HG03175 (cell line): ENCODE results near the gene SIVA1.

ENCODE experiments used
- ATAC-seq: cut with Tn5 transposase; IDR thresholded peaks from one replicate; pipeline ENCODE4 v1.9.1; 2021; ENCODE audit warnings: mild to moderate bottlenecking, moderate library complexity; ENCODE audit not compliant: unreplicated experiment

SIVA1 gene

DNA sequence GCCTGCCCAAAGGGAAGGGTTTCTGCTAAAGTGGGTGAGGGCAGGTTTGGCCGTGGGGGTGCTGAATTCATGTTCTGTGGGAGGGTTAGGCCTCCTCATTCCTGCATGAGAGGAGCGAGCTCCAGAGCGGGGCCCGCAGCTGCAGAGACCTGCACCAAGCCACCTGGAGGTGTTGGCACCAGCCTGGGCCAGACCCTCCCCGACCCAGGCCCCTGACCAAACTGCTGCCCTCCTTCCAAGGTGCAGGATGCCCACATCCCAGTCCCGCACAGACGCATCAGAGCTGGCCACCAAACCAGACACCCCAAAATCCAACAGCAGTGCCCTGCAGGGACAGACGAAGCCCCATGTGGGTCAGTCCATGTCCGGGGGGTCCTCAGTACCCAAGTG lies 18.4 kb upstream of the SIVA1 start:
- no peak for ATAC-seq

DNA sequence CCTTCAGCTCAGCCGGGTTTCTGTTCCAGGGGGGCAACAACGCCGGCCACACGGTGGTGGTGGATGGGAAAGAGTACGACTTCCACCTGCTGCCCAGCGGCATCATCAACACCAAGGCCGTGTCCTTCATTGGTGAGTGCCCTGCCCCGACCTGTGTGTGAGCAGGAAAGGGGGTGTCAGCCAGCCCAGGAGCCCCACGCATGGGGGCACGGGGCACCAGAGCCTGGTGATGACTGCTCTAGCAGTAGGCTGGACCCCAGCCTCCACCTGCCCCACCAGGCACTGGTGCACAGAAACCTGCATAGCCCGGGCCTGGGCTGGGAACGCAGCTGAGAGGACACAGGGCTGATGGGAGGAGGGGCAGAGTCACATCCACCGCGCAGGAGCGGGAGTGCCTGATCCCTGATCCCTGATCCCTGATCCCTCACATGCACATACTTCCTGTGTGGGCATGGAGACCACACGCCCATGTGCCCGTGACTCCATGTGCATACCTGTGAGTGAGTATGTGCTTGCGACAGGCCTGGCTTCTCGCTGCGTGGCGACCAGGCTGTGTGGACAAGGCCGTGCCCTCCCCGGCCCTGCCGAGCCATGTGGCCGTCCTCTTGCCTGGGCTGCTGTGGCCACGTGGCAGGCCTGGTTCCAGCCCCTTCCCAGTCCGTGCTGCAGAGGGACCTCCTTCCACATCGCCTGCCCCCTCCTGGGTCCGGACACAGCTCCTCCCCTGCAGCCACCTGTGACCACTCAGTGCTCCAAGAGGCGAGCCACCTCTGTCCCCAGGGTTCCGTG lies 17.8 kb upstream of the SIVA1 start:
- ATAC-seq: no peak

DNA sequence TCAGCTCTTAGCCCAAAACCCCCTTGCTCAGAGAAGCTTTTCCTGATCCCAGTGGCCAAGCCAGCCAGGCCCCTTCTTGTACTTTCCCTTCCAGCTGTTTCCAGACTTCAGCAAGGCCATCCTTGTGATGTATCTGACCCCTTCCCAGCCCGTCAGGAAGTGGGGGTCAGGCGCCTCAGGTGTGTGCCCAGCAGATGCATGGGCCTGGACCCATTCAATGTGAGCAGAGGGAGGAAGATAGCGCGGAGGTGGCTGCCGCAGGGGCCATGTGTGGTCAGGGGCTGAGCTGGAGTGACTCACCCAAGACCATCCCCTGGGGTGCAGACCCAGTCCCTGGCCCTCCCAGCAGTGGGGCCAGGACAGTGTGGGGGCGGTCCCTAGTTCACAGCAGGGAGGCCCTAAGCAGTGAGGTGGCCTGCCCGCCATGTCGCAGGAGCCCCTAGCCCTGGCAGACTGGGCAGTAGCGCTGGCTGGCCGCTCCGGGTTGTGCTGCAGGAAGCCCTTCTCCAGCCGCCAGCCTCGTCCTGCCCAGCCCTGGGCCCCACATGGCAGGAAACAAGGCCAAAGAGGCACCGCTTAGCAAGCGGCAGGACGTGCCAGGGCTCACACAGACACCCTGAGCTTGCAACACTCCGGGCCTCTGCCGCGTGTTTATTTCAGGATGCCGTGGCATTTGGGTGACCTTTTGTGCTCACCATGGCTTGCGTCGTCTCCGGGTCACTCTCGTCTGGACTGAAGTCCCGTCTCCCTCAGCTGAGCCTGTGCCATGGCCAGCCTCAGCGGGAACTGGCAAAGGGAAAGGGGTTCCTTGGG lies 16.9 kb upstream of the SIVA1 start:
- no peak for ATAC-seq

DNA sequence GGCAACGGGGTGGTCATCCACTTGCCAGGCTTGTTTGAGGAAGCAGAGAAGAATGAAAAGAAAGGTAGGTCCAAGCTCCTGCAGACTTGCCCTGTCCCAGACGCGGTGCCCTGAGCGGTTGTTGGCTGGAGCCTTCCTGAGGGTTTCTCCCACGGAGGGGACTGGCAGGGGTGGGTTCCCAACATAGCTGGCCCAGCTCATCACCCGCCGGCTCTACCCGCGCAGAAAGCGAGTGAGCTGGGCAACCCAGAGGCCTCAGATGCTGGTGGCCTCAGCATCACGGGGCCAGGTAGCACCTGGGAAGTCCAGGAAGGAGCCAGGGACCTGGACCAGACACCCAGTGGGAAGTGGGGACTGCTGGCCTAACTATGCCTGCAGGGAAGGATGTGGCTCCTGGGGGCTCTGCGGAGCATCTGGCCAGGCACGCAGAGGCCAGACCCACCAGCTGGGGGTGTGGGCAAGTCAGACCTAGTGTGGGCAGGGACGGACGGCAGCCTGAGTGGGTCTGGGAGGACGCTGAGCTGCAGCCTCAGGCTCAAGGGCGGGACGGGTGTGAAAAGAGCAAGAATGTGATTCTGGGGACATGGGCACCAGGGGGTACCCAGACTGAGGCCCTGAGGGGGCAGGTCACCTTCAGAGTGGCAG lies 14.4 kb upstream of the SIVA1 start:
- no peak for ATAC-seq

DNA sequence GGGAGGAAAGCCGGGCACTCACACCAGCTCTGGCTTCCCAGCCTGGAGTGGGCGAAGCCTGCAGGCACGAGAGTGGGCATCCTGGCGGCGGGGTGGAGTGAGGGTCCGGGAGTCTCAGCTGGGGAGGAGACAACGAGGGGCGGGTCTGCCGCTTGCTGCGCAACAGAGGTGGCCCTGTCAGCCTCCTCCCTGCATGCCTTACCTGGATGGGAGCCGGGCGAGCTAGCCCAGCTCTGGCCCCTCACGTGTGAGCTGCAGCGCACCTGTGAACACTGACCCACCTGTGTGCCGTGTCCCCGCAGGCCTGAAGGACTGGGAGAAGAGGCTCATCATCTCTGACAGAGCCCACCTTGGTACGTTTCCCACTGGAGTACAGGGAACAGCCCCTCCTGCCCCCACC lies 13.9 kb upstream of the SIVA1 start:
- ATAC-seq: no peak

DNA sequence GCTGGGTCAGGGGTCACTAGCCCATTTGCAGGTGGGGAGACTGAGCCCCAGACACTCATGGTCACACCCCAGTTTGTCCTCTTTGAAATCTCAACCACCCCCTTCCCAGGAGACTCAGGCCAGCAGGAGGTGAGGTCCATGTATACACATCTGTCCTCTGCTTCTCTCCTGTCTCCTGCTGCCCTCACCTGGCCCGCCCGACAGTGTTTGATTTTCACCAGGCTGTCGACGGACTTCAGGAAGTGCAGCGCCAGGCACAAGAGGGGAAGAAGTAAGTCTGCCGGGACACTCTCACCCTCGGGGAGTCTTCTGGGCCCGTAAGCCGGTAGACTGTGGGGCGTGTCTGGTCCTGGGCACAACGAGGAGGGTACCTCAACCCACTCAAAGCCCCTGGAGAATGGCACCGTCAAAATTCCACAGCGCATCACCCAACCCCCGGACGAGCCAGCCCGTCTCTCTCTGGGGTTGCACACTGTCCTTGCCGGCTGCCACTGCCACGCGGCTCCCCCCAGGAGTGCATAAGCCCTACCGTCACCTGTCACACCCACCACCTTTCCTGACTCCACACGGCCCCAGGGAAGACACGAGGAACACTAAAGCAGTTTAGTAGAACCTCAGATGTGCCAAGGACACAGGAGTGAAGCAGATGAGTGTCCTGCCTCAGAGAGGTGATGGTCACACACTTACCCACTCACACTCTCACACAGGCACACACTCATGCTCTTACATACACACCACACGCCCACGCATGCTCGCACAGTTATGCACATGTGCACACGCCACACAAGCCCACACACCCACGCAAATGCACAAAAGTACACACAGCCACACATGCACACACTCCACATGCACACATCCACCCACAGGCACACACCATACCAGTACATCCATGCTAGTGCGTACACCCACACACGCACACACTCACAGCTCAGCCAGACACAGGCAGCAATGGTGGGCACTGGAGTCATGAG lies 13.1 kb upstream of the SIVA1 start:
- ATAC-seq: no peak

DNA sequence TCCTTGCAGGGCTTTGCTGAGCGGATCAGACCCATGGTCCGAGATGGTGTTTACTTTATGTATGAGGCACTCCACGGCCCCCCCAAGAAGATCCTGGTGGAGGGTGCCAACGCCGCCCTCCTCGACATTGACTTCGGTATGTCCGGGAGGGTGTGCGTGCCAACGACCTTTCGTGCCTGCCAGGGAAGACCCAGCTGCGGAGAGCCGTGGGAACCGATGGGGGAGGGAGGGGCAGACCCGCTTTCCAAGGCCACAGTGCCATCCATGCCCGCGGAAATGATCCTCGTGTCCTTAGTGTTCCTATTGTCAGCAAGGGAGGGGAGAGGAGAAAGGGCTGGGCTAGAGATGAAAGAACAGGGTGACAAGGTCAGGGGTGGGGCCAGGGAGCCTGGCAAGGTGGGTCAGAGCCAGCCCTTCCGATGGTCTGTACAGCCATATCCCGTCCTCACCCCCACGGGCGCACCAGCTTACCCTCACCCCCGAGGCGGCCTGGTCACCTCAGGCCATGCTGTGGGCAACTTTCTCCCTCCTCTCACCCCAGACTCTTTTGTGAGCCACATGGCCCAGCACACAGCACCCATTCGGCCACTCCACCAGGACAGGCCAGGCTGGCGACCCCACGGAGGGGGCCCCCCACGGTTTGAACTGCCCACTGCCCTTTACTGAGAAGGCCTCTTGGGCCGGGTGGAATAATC lies 11.7 kb upstream of the SIVA1 start:
- no peak for ATAC-seq

DNA sequence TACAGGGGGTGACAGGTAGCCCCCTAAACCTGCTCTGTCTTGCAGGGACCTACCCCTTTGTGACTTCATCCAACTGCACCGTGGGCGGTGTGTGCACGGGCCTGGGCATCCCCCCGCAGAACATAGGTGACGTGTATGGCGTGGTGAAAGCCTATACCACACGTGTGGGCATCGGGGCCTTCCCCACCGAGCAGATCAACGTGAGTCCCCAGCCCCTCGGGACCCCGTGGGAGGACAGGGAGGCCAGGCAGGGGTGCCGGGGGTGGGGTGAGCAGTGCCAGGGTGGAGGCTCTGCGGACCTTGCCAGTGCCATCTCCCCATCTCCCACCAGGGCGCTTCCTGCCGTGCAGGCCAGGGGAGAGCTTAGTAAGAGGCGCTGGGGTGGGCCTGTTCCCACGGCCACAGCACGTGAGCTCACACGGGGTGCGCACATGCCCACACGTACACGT lies 11.1 kb upstream of the SIVA1 start:
- ATAC-seq: no peak

DNA sequence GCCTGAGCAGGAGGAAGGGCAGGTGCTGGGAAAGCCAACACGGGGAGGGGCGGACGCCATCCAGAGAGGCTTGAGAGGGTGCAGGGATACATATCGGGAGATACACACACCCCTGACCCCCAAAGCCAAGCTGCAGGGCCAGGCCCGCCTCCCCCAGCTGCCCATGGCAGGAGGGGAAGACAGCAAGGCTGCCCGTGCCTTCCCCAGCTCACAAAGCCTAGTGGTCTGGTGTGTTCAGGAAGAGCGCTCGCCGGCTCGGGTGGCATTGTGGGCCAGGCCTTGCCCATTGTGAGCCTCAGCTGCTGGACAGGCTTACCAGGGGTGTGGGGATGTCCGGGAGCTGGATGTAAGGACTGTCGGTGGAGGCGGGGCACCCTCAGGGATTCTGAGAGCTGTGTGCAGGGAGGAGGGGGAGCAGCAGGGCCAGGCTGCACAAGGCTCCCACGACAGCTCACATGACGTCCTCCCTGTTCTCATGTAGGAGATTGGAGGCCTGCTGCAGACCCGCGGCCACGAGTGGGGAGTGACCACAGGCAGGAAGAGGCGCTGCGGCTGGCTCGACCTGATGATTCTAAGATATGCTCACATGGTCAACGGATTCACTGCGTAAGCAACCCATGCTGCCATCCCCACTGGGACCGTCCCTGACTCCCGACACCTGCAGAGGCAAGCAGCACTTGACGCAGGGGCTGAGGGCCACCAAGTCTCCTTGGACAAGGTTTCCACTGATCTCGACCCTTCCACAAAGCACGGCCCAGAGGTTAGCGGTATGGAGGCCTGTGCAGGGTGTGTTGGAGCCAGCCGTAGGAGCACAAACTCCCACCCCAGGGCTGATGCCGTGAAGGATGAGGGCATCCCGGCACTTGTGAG lies 10.1 kb upstream of the SIVA1 start:
- no peak for ATAC-seq

DNA sequence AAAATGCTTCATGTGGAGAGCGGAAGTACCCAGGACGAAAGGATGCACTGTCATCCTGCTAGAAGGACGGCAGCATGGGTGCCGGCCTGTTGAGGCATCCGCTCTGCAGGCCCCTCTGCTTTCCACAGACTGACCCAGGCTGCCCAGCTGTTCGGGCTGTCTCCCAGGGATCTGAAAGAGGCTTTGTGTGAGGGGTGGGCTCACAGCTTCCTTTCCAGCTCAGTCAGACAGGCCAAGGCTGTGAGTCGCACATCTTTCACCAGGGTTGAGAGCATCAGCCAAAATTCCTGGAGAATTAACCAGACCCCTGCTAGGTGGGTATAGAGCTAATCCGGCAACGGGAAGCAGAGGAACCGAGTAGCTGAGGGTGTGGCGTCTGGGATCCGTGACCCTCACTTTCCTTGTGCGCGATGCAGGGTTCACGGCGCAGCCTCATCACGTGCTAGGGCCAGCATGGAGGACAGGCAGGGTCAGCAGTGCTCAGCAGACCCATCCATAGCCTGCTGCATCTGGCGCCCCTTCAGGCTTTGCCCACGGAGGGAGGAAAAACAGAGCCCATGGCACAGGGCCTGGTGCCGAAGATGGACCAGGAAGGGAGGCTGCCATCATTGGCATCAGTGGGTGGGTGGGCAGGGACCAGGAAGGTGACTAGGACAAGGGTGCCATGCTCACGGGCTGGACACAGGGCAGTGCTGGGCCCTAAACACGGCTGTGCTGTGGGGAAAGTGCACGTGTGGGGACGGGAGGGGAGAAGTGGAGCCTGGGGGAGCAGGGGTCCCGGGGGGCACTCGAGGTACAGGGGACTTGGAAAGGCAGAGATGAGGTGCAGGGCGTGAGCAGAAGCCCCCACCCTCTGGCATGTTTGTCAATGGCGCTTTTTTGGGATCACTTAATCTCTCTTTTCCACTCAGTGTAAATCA lies 9.2 kb upstream of the SIVA1 start:
- no peak for ATAC-seq

DNA sequence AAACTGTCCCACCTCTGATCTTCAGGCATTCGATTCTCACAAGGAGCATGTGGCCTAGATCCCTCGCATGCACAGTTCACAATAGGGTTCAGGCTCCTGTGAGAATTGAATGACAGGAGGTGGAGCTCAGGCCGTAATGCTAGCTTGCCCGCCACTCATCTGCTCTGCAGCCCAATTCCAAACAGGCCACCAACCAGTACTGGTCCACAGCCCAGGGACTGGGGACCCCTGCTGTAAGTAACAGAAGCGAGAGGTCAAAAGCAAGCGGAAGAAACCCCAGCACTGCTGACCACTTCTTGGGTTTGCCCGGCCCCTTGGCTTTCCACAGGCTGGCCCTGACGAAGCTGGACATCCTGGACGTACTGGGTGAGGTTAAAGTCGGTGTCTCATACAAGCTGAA lies 8.5 kb upstream of the SIVA1 start:
- ATAC-seq: no peak

DNA sequence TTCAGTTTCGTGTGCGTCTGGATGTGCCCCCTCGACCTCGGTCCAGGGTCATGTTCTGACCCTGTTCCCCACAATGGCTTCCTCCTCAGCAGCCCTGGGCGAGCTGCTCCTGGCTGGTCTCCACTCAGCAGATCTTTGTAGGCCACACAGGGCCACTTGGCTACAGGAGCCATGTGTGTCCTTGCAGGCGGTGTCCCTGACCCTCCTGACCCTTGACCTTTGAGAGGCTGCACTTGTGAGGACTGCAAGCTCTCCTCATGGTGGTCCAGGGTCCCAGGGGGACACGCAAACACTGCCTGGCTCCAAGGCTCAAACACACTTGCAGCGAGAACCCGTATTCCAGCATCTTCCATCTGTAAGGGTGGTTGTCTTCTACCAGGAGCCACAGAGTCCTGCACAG lies 7.5 kb upstream of the SIVA1 start:
- no peak for ATAC-seq

DNA sequence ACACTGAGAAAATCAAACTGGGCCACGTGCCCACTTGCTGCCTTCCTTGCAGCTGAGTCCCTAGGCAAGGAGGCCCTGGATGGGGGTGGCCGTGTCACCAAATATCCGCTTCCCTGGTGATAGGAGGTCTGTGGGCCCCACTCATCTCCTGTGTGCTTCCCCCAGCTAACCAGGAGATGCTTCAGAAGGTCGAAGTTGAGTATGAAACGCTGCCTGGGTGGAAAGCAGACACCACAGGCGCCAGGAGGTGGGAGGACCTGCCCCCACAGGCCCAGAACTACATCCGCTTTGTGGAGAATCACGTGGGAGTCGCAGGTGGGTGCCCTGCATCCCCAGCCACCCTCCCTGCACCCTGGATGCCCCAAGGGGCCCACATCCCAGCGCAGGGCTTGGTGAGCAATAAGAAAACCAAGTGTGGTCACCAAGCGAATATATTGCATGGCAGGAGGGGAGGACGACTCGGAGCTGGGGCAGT lies 6.8 kb upstream of the SIVA1 start:
- ATAC-seq: no peak

DNA sequence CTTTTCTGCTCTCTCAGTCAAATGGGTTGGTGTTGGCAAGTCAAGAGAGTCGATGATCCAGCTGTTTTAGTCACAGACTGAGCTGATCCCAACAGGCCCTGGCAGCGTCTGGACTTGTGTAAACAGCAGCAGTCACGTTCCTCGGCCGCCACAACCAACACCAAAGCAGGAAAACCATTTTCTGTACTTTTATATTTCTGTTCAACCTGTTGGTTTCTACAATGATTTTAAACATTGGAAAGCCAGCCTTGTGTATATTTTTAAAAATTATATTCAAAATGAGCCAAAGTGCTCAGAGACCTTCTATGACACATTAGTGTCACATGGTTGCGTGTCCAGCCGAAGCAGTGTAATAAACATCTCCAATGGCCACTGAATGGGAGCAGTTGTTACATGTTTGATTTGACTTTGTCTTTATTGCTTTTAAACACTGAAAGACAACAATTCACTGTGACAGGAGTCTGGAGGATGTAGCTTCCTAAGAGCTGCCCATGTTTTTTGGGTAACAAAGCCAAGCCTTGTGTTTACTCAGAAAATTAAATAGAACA lies 5.9 kb upstream of the SIVA1 start:
- no peak for ATAC-seq

DNA sequence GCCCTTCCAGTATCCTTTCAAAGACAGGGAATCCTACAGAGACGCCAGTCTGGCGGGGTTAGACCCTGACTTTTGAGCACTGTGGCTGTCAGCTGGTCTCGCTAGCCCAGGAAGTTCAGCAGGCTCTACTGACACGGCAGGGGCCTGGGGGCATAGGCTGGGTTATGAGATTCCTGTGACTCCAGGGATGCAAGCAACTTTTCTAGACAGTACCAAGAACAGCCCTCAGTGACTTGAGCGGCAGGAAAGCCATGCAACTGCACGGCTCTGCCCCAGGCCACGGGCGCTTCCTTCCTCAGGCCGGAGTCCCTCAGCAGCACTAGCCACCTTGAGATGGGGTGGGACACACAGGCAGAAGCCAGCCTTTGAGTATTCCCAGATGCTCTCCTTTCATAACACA lies 5.1 kb upstream of the SIVA1 start:
- no peak for ATAC-seq

DNA sequence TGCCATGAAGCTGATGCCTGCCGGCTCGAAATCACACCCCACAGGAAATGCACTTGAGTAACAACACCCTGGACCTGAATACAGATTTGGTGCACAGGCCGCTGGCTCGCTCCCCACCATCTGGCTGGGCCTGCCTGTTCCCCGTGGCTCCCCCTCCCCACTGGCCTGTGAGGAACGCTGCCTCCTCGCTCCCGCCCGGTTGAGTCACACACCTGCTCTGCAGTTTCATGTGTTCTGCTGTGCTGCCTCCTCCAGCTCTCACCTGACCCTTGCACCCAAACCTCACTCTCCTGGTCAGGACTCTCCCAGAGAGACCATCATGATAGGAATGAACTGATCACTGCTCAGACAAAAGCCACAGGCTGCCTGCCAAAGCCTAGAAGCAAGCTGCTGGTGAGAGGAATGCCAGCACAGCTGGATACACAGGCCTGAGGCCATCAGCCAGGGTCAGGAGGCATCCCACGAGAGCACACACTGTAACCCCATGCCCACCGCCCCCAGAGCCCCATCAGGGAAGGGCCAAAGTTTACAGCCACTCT lies 3.8 kb upstream of the SIVA1 start:
- ATAC-seq: no peak

DNA sequence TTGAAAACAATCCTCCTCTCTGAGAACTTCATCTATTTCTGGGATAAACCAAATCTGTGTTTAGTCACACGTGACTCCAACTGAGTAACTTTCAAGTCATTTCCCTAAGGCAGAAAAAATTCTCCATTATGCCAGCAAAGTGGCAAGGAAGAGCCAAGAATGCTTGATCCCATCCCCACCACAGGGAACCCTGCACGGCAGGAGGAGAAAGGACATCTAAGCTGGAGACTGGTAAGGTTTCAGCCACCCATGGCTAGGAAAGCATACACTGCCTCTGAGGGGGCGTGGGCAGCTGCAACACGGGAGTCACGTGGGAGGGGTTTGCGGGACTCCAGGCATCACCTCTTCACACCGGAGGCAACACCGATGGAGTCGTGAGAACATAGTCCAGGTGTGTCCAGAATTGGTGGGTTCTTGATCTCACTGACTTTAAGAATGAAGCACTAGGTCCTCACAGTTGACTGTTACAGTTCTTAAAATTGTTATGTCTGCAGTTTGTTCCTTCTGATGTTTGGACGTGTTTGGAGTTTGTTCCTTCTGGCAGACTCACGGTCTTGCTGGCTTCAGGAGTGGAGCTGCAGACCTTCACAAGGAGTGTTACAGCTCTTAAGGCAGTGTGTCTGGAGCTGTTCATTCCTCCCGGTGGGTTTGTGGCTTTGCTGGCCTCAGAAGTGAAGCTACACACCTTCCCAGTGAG lies 2.7 kb upstream of the SIVA1 start:
- no peak for ATAC-seq
